Breast epithelium (tissue), 4 donors: ENCODE measurements around the gene ADM2. TPM values are rescaled to one million over a fixed set of nuclear protein-coding genes. Genes with fewer than 3 reads are reported as not detected.

ENCODE experiments used
- DNase-seq, 2 donors: peaks; one replicate each; pipeline ENCODE4 v3.0.0-alpha.2; 2019; ENCODE audit warnings: low spot score in 2 of 2
- H3K27ac ChIP-seq, 2 donors: fragments of 200-600 bp; sonication (generic) in 1 of 2; one replicate each; pipeline ENCODE4 v1.5.1; 2016 to 2019; ENCODE audit warnings: mild to moderate bottlenecking in 1 of 2
- H3K27me3 ChIP-seq, 2 donors: fragments of 200-600 bp; sonication (generic) in 1 of 2; one replicate each; pipeline versions ENCODE4 v1.5.1 to v1.6.0; 2017 to 2019; ENCODE audit warnings: control low read depth in 1 of 2, mild to moderate bottlenecking in 1 of 2
- H3K36me3 ChIP-seq: fragments of 200-600 bp; one replicate; pipeline ENCODE4 v1.5.1; 2019
- H3K4me1 ChIP-seq, 2 donors: fragments of 200-600 bp; sonication (generic); one replicate each; pipeline ENCODE4 v1.5.1; 2016 to 2019; ENCODE audit warnings: control low read depth in 1 of 2
- H3K4me3 ChIP-seq, 3 donors: fragments of 200-600 bp; sonication (generic); 1 replicate in 2 of 3; 2 replicates in 1 of 3; pipeline ENCODE4 v1.5.1; 2016 to 2019; ENCODE audit warnings: mild to moderate bottlenecking in 3 of 3, moderate library complexity in 2 of 3
- H3K9me3 ChIP-seq, 2 donors: fragments of 200-600 bp; sonication (generic) in 1 of 2; one replicate each; pipeline ENCODE4 v1.5.1; 2016 to 2019; ENCODE audit warnings: control low read depth in 1 of 2
- POLR2A ChIP-seq: fragments of 450-650 bp; IDR thresholded peaks from one replicate; pipeline ENCODE4 v1.6.1; 2016; ENCODE audit warnings: antibody characterized with exemption, mild to moderate bottlenecking, moderate library complexity
- POLR2AphosphoS5 ChIP-seq, 3 donors: sonication (generic); formaldehyde crosslinking; IDR thresholded peaks; one replicate each; pipeline ENCODE4 v1.6.1; 2017; ENCODE audit warnings: antibody characterized with exemption in 3 of 3
- intact Hi-C: fragments of 100-400 bp; cut with DNase I; formaldehyde crosslinking; loops from one replicate; pipeline ENCODE4 v1.15.1; 2023; ENCODE audit warnings: low total_unique reads
- total RNA-seq, 3 donors: library from RNA; depleted of rRNA; stranded (reverse); fragments of >200 nt; gene quantifications; one replicate each; pipeline ENCODE4 v1.1.0, GENCODE V29; 2016
- TF ChIP-seq, protein P1 (sequence below), 3 donors: fragments of 450-650 bp; IDR thresholded peaks; one replicate each; pipeline ENCODE4 v1.5.1; 2016 to 2017; ENCODE audit warnings: antibody characterized with exemption in 3 of 3, mild to moderate bottlenecking in 3 of 3, moderate library complexity in 3 of 3

The ADM2 gene
- total RNA-seq, 3 donors from 2014 or later = 0.59 to 0.98 TPM; not detected in 1

GRCh38 chr22:50522806-50523438, 41.6 kb downstream of the ADM2 start:
- intact Hi-C loops = loop anchor here (1.0 kb wide), 1 partner anchor 81 kb away; no protein-coding TSS in a partner anchor
- Histone ChIP-seq H3K4me1 (peaks cover 10 to 12% of the 10 kb centered on the region in 2 donors), H3K27ac (no peak overlapping the region), H3K9me3 (no peaks in the 10 kb centered on the region), H3K36me3 (peaks cover 13% of the 10 kb centered on the region), H3K27me3 (no peaks in the 10 kb centered on the region), H3K4me3 (no peak overlapping the region)
- DNase-seq = no peak
- TF ChIP-seq, protein P1, sequence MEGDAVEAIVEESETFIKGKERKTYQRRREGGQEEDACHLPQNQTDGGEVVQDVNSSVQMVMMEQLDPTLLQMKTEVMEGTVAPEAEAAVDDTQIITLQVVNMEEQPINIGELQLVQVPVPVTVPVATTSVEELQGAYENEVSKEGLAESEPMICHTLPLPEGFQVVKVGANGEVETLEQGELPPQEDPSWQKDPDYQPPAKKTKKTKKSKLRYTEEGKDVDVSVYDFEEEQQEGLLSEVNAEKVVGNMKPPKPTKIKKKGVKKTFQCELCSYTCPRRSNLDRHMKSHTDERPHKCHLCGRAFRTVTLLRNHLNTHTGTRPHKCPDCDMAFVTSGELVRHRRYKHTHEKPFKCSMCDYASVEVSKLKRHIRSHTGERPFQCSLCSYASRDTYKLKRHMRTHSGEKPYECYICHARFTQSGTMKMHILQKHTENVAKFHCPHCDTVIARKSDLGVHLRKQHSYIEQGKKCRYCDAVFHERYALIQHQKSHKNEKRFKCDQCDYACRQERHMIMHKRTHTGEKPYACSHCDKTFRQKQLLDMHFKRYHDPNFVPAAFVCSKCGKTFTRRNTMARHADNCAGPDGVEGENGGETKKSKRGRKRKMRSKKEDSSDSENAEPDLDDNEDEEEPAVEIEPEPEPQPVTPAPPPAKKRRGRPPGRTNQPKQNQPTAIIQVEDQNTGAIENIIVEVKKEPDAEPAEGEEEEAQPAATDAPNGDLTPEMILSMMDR (IDR thresholded peaks at IDR 0.05) = no peak
- TF ChIP-seq POLR2A (no peak), POLR2AphosphoS5 (IDR thresholded peaks at IDR 0.05) (no peak)

GRCh38 chr22:50523458-50523805, 42.1 kb downstream of the ADM2 start:
- H3K36me3 ChIP-seq = peaks cover 13% of the 10 kb centered on the region
- intact Hi-C loops = loop anchor here (1.0 kb wide), 1 partner anchor 81 kb away; no protein-coding TSS in a partner anchor
- TF ChIP-seq POLR2AphosphoS5 (IDR thresholded peaks at IDR 0.05) (no peak), POLR2A (no peak)
- TF ChIP-seq, protein P1 (IDR thresholded peaks at IDR 0.05) = no peak

DNA sequence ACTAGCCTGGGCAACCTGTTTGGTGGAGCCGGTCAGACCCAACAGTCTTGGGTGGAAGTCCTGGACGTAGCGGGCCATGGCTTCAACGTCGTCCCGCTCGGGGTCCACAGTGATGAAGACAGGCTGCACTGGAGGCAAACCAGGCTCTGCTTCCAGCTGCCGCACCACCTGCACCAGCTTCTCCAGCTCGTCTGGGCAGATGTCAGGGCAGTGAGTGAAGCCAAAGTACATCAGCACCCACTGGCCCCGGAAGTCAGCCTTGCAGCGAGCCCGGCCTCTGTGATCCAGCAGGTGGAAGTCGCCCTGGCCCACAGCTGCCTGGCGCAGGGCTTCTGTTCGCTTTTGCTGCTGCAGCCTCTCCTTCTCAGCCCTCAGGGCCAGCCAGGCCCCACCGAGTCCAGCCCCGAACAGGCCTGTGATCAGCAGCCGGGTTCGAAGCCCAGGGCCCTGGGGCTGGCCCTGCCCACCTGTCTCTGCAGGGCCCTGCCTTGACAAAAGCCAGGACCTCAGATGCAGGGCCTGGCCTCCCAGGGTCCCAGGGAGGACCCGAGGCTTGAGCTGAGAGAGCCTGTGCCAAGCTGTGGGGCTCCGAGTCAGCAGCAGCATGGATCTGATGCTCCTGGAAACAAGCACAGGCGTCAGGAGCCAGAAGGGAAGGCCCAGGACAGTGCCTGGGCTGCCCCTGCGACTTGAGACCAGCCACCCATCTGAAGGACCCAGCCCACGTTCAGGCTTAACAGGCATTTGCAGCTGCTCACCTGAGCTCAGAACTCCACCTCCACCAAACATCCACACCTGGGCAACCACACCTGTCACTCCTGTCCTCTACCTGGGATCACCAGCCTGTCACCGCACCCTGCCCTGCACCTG, 42.7 kb downstream of the ADM2 start:
- peak overlapping the region; percentile 52 to 91 (median 81) for H3K4me3 ChIP-seq
- no peak overlapping the region for H3K27ac ChIP-seq
- DNase-seq = no peak
- TF ChIP-seq, protein P1 (IDR thresholded peaks at IDR 0.05) = no peak
- TF ChIP-seq POLR2A (no peak), POLR2AphosphoS5 (IDR thresholded peaks at IDR 0.05) (no peak)
- no peaks in the 10 kb centered on the region for H3K9me3 ChIP-seq
- intact Hi-C loops = loop anchor here (1.0 kb wide), 1 partner anchor 80 kb away; no protein-coding TSS in a partner anchor
- peaks cover 10 to 12% of the 10 kb centered on the region in 2 donors for H3K4me1 ChIP-seq
- peaks cover 13% of the 10 kb centered on the region for H3K36me3 ChIP-seq
- H3K27me3 ChIP-seq = no peaks in the 10 kb centered on the region

More at GRCh38 chr22:50523458-50523805, 42.1 kb downstream of the ADM2 start:
- Histone ChIP-seq H3K27ac (no peak overlapping the region), H3K27me3 (no peaks in the 10 kb centered on the region), H3K9me3 (no peaks in the 10 kb centered on the region), H3K4me1 (peaks cover 10 to 12% of the 10 kb centered on the region in 2 donors), H3K4me3 (no peak overlapping the region)
- no peak for DNase-seq

GRCh38 chr22:50524676-50525103, 43.3 kb downstream of the ADM2 start:
- Histone ChIP-seq H3K36me3 (peaks cover 13% of the 10 kb centered on the region), H3K27me3 (no peaks in the 10 kb centered on the region), H3K9me3 (no peaks in the 10 kb centered on the region), H3K4me3 (peak overlapping the region; percentile 52 to 91 (median 81)), H3K27ac (peak overlapping the region; percentile 88 to 92), H3K4me1 (peaks cover 10 to 12% of the 10 kb centered on the region in 2 donors)
- DNase-seq = no peak
- intact Hi-C loops = loop anchor here (5.0 kb wide), 1 partner anchor 58 kb away; the partner anchor contains the start of gene CHKB
- no peak for TF ChIP-seq POLR2AphosphoS5 (IDR thresholded peaks at IDR 0.05)
- no peak for TF ChIP-seq POLR2A
- TF ChIP-seq, protein P1 (IDR thresholded peaks at IDR 0.05) = no peak
